GM21515 (cell line): Measurements from ENCODE around the gene TRIM66.

Source experiments
- ATAC-seq: cut with Tn5 transposase; IDR thresholded peaks from one replicate; pipeline ENCODE4 v1.9.1; 2021; ENCODE audit not compliant: unreplicated experiment

Gene TRIM66

GRCh38 chr11:8658321-8659057, 24.0 kb downstream of the TRIM66 start:
- ATAC-seq, result no peak

DNA sequence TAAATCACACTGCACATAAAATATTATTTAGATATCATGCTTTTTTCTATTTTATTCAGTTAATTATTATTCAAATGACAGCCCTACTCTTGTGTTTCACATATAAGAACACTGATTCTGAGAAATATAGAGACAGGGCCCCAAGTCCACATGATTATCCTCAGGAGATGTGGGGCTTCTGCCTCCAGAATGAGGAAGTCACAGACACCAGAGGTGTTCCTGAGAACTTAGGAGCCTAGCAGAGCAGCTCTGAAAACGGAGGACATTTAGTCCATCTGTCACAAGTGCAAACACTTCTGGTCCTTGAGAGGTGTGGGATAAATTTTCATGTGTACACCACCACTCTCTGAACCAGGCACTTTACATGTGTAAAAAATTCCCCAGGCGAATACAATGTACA, 26.2 kb downstream of the TRIM66 start:
- ATAC-seq, result no peak

- no peak for ATAC-seq
These were observed 28.0 kb downstream of the TRIM66 start for GRCh38 chr11:8654503-8654902.

- no peak for ATAC-seq
These were observed 30.3 kb downstream of the TRIM66 start for GRCh38 chr11:8652140-8652539.

GRCh38 chr11:8650401-8650990, 32.0 kb downstream of the TRIM66 start:
- ATAC-seq, result no peak

DNA sequence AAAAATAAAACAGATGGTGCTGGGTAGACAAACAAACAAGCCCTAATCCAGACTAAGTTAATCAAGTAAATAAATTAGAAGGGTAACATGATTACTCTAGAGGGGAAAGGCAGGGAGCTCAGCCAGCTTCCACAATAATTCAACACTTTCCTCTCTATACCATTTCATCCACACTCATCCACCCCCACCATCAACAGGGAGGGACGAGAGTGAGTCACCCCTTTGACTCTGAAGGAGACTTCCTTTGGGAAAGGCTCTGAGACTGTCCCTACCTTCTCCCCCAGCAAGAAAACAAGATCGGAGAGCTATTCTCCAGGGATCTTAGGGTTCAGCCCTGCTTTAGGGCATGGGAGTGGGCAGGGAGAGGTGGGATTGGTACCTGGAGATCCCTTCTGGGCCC, 33.1 kb downstream of the TRIM66 start:
- ATAC-seq, result no peak

- ATAC-seq, result no peak
These were observed 35.6 kb downstream of the TRIM66 start for GRCh38 chr11:8646873-8647272.

- no peak for ATAC-seq
These were observed 40.1 kb downstream of the TRIM66 start for GRCh38 chr11:8642196-8642841.

- ATAC-seq, result no peak
These were observed 41.1 kb downstream of the TRIM66 start for GRCh38 chr11:8641332-8641731.

GRCh38 chr11:8640267-8640906, 42.1 kb downstream of the TRIM66 start:
- no peak for ATAC-seq

DNA sequence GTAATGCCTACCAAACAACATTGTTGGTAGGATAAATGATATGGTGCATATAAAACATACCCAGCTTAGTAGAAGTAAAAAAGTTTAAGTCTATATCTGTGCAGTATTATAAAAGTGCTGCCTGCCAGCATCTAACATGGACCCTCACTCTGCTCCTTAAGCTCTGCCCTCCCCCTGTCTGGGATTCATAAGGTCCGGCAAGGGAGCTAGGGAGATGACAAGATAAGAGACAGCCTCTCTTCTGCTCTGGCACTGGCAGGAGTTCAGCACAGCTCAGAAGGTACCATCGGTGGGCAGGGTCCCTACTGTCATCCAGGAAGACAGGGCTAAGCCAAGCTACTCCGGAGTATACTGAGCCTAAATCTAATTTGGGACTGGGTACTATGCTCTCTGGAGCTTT, 42.8 kb downstream of the TRIM66 start:
- no peak for ATAC-seq

DNA sequence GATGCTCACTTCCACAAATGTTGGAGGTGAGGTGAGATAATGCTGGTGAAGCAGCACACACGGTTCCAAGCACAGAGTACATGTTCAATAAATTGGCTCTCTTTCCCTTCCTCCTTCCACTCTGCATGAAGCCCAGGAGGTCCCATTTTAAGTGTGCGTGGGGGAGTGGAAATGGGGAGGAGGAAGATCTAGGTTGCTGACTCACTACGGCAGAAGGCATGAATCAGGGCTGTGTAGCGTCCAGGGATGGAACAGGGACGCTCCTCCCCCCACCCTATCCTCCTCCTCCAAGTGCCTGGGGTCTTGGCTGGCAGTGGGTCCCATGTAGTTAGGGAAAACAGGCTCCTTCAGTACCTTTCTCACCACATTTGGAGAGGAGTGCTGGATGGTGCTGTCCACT, 44.2 kb downstream of the TRIM66 start:
- no peak for ATAC-seq

DNA sequence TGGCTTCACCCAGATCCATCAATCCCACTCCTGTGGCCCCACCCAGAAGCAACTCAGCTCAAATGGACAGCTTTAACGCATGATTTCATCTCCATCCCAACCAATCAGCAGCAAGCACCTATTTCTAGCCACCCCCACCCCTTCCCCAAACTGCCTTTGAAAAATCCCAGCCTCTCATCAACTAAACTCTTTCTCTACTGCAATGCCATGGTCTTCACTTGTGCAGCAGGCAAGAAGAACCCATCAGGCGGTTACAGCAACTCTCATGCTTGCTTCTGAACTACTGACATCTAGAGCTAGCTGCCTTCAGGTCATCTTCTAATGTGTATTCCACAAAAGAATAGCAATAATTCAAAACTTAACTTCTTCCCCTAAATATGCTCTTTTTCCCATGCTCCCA, 46.3 kb downstream of the TRIM66 start:
- ATAC-seq, result no peak

GRCh38 chr11:8634498-8634897, 48.0 kb downstream of the TRIM66 start:
- ATAC-seq, result no peak

DNA sequence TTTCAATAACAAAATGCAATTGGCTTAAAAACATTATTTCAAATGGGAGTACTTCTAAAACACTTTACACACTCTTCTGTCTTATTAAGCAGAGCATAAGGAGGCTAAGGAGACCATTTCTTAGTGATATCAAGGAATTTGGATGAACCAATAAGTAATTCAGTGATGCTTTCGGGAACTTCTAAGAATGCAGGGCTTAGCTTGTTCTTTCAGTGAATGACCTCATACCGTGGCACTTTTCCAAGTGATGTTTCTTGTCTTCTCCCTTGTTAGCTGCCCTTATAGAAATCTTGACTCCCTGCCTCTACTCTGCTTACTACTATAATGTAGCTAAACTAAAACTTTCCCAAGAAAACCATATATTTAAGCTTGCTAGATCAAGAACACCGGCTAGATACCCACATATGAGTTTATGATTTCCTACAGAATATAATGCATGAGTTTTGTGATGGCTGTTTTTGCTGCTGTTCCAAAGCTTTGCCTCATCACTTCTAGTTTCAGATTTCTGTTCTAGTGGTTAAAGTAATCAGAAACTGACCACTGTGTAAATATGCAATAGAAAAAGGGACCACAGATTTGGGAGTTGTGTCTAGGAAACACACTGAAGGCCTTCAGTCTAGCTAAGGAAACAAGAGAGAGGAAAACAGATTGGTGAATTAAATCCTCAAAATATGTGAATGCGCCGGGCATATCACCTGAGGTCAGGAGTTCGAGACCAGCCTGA, 50.9 kb downstream of the TRIM66 start:
- no peak for ATAC-seq

GRCh38 chr11:8624698-8625097, 57.8 kb downstream of the TRIM66 start:
- ATAC-seq, result no peak

DNA sequence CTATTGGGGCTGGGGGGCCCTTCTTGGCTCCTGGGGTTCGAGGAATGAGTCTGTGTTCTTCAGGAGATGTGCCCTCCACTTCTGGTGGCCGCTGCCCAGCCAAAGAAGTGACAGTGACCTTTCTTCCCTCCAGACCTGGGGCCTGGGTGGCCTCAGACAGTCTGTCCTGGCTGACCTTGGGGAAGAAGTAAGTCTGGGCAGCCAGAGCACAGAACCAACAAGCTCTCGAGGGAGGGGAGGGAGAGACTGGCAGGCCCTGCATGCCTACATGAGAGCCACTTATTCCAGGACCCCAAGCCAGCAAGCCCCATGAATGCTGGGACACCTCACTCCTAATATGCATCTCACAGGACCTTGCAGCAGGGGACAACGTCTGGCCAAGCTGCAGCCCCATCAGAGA, 61.3 kb downstream of the TRIM66 start:
- ATAC-seq, result no peak

- no peak for ATAC-seq
These were observed 65.4 kb downstream of the TRIM66 start for GRCh38 chr11:8617063-8617462.

DNA sequence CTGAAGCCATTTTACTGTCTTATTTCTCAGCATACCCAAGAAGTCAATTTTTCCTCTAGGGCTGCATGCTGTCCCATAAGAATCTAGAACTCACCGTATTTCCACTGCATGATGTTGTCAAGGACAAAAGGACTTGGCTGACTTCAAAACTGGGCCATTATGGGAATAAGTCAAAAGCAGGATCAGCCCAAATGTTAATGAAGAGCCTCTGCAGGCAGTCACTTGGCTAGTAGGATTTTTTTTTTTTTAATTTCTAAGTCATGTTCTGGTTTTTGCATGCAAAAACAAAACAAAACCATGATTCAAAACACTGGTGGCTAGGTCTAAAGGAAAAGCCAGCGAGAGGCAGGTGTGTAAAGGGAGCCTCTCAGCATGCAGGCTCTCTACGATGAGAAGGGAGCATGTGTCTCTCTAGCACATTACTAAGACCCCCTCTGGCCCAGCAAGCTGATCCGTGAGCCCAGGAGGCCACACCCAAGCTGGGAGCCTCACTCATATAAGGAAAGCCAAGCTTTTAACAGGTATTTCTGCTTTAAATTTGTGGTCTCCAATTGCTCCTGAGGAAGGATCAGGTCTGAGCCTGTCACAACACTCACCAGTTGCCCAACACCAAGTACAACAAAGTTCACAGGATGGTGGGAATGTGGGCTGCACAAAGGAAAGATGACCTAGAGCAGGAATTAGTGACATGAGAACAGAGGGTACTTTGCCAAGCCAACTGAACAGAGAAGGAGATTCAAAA, 67.0 kb downstream of the TRIM66 start:
- no peak for ATAC-seq

DNA sequence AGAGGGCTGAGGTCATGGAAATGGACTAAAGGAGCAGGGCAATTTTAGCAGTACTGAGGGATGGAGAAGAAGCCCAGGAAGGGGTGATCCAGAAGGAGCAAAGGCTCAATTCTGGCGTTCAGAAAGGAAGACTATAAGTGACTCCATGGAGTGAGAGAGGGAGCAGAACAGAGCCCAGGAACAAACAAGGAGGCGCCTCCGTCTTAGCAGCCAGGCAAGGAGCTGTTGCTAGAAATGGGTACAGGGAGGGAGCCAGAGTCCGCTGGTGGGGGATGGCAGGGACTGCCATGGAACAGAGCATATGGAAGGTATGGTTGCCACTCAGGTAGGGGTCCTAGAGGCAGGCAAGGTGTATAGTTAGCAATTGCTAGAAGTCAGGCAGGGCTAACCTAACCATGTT, 68.0 kb downstream of the TRIM66 start:
- no peak for ATAC-seq

- ATAC-seq, result no peak
These were observed 69.4 kb downstream of the TRIM66 start for GRCh38 chr11:8613036-8613435.
